Transverse colon (tissue), 4 donors: ENCODE data around the gene NAGS.

Experiments used
- EP300 ChIP-seq: sonication (generic); formaldehyde crosslinking; IDR thresholded peaks from one replicate; pipeline ENCODE4 v1.6.1; 2017; ENCODE audit warnings: antibody characterized with exemption, low read depth
- POLR2A ChIP-seq: fragments of 450-650 bp; IDR thresholded peaks from one replicate; pipeline ENCODE4 v1.6.1; 2016; ENCODE audit warnings: antibody characterized with exemption, mild to moderate bottlenecking, moderate library complexity
- POLR2AphosphoS5 ChIP-seq, 3 donors: sonication (generic); formaldehyde crosslinking; IDR thresholded peaks; one replicate each; pipeline ENCODE4 v1.6.1; 2016; ENCODE audit warnings: antibody characterized with exemption in 3 of 3
- TF ChIP-seq, protein P1 (sequence below), 5 experiments: fragments of 200-600 bp in 3 of 5; fragments of 450-650 bp in 2 of 5; sonication (generic) in 3 of 5; IDR thresholded peaks; 1 replicate in 2 of 5; 2 replicates in 3 of 5; pipeline ENCODE4 v1.5.1; 2016 to 2017; ENCODE audit warnings: antibody characterized with exemption in 5 of 5, inconsistent platforms in 3 of 5, mild to moderate bottlenecking in 2 of 5, moderate library complexity in 1 of 5

DNA sequence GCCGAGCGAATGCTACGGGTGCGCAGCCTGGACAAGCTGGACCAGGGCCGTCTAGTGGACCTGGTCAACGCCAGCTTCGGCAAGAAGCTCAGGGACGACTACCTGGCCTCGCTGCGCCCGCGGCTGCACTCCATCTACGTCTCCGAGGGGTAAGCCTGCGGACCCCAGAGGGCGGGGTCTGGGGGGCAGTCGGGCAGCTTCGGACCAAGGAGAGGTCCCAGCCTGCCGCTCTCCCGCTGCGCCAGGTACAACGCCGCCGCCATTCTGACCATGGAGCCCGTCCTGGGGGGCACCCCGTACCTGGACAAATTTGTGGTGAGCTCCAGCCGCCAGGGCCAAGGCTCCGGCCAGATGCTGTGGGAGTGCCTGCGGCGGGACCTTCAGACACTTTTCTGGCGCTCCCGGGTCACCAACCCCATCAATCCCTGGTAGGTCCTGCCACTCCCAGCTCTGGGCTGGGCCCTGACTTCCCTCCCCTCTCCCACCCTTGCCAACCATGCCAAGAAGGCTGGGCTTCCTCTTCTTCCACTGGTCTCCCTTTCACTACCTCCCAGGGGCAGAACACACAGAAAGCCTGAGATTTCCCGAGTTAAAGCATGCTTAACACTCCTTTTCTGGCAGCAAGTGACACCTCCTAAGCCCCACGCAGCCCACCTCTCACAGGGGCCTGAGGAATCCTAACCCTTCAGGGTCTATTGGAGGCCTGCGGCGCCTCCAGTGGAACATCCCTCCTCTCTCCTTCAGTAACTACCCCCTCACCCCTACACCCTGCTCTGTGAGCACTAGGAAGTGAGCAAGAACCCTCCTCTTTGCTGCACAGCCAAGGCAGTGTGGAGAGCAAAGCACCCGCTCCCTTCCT is 3.2 kb downstream of the NAGS start:
- TF ChIP-seq EP300 (no peak), POLR2A (no peak), POLR2AphosphoS5 (IDR thresholded peaks at IDR 0.05) (no peak)
- TF ChIP-seq, protein P1, sequence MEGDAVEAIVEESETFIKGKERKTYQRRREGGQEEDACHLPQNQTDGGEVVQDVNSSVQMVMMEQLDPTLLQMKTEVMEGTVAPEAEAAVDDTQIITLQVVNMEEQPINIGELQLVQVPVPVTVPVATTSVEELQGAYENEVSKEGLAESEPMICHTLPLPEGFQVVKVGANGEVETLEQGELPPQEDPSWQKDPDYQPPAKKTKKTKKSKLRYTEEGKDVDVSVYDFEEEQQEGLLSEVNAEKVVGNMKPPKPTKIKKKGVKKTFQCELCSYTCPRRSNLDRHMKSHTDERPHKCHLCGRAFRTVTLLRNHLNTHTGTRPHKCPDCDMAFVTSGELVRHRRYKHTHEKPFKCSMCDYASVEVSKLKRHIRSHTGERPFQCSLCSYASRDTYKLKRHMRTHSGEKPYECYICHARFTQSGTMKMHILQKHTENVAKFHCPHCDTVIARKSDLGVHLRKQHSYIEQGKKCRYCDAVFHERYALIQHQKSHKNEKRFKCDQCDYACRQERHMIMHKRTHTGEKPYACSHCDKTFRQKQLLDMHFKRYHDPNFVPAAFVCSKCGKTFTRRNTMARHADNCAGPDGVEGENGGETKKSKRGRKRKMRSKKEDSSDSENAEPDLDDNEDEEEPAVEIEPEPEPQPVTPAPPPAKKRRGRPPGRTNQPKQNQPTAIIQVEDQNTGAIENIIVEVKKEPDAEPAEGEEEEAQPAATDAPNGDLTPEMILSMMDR (IDR thresholded peaks at IDR 0.05) = no peak
